Measurements from ENCODE around the gene TMEM247.

TMEM247 gene

GRCh38 chr2:46490521-46491141 lies 11.3 kb downstream of the TMEM247 start:
- no peak for DNase-seq

GRCh38 chr2:46492301-46492700 lies 12.9 kb downstream of the TMEM247 start:
- DNase-seq = no peak

- no peak for DNase-seq
Measured at GRCh38 chr2:46493241-46493970, 14.0 kb downstream of the TMEM247 start.

- no peak for DNase-seq
Measured at GRCh38 chr2:46493971-46494250, 14.5 kb downstream of the TMEM247 start.

- DNase-seq = no peak
Measured at GRCh38 chr2:46494596-46494995, 15.2 kb downstream of the TMEM247 start.

GRCh38 chr2:46495231-46496030 lies 16.1 kb downstream of the TMEM247 start:
- no peak for DNase-seq

GRCh38 chr2:46497766-46498165 lies 18.4 kb downstream of the TMEM247 start:
- no peak for DNase-seq

GRCh38 chr2:46498681-46499080 lies 19.3 kb downstream of the TMEM247 start:
- DNase-seq = no peak

GRCh38 chr2:46499392-46499785 lies 20.0 kb downstream of the TMEM247 start:
- no peak for DNase-seq

GRCh38 chr2:46500801-46501200 lies 21.4 kb downstream of the TMEM247 start:
- no peak for DNase-seq

GRCh38 chr2:46502291-46502885 lies 23.0 kb downstream of the TMEM247 start:
- no peak for DNase-seq

- no peak for DNase-seq
Measured at GRCh38 chr2:46503686-46504085, 24.3 kb downstream of the TMEM247 start.

- DNase-seq = no peak
Measured at GRCh38 chr2:46504221-46504620, 24.9 kb downstream of the TMEM247 start.

- DNase-seq = no peak
Measured at GRCh38 chr2:46504685-46505471, 25.5 kb downstream of the TMEM247 start.

- no peak for DNase-seq
Measured at GRCh38 chr2:46505472-46505783, 26.1 kb downstream of the TMEM247 start.

- DNase-seq = no peak
Measured at GRCh38 chr2:46506131-46506706, 26.9 kb downstream of the TMEM247 start.

- no peak for DNase-seq
Measured at GRCh38 chr2:46508312-46508711, 28.9 kb downstream of the TMEM247 start.

GRCh38 chr2:46508759-46509158 lies 29.4 kb downstream of the TMEM247 start:
- no peak for DNase-seq

- DNase-seq = no peak
Measured at GRCh38 chr2:46509804-46510203, 30.4 kb downstream of the TMEM247 start.

GRCh38 chr2:46510598-46511177 lies 31.3 kb downstream of the TMEM247 start:
- no peak for DNase-seq

GRCh38 chr2:46512185-46512584 lies 32.8 kb downstream of the TMEM247 start:
- no peak for DNase-seq

- DNase-seq = no peak
Measured at GRCh38 chr2:46514738-46515137, 35.4 kb downstream of the TMEM247 start.

Measured in NCI-H446 treated with DMSO at 0.1 percent for 48 hours (cell line).